MCF 10A (cell line): ENCODE data around the gene TRAPPC12. TPM values are rescaled to one million over a fixed set of nuclear protein-coding genes. Genes with fewer than 3 reads are reported as not detected.

Experiments used
- BruUV-seq: library from RNA; stranded (reverse); fragments of 400-500 nt; replicated peaks from 2 replicates; lab custom pipeline; 2021; lab: Mats Ljungman, UMichigan
- CTCF ChIA-PET: fragments of 300-600 bp; sonication (Branson Sonifier 250); formaldehyde crosslinking; extraction: SDS; loops from one replicate; lab custom pipeline; 2021; ENCODE audit warnings: antibody characterized with exemption, inconsistent platforms; lab: Yijun Ruan, JAX
- POLR2A ChIA-PET: fragments of 300-600, 350-650 bp; sonication (Branson Sonifier 250); formaldehyde crosslinking; extraction: SDS; loops from one replicate; lab custom pipeline; 2020; ENCODE audit warnings: antibody characterized with exemption, inconsistent platforms; lab: Yijun Ruan, JAX
- DNase-seq: peaks from one replicate; pipeline ENCODE4 v3.0.0-alpha.2; 2018; ENCODE audit not compliant: unreplicated experiment
- H3K27ac Mint-ChIP-seq: one replicate; pipeline ENCODE4 v1.8.0; 2022; ENCODE audit warnings: mild to moderate bottlenecking, low read depth, mixed read lengths; ENCODE audit not compliant: unreplicated experiment
- H3K27me3 Mint-ChIP-seq: one replicate; pipeline ENCODE4 v1.8.0; 2022; ENCODE audit warnings: mixed read lengths; ENCODE audit not compliant: insufficient read depth, unreplicated experiment
- H3K36me3 Mint-ChIP-seq: one replicate; pipeline ENCODE4 v1.8.0; 2022; ENCODE audit warnings: mild to moderate bottlenecking, moderate library complexity, mixed read lengths; ENCODE audit not compliant: insufficient read depth, unreplicated experiment
- H3K4me1 Mint-ChIP-seq: one replicate; pipeline ENCODE4 v1.8.0; 2022; ENCODE audit warnings: mixed read lengths; ENCODE audit not compliant: insufficient read depth, unreplicated experiment
- H3K4me3 Mint-ChIP-seq: one replicate; pipeline ENCODE4 v1.8.0; 2022; ENCODE audit warnings: mild to moderate bottlenecking, moderate library complexity, mixed read lengths; ENCODE audit not compliant: unreplicated experiment
- H3K9me3 Mint-ChIP-seq: one replicate; pipeline ENCODE4 v1.8.0; 2022; ENCODE audit warnings: mixed read lengths; ENCODE audit not compliant: unreplicated experiment
- intact Hi-C: fragments of 100-400 bp; cut with micrococcal nuclease; formaldehyde crosslinking; loops from 2 replicates; pipeline ENCODE4 v1.14.1; 2022
- total RNA-seq: library from RNA; stranded (reverse); gene quantifications from 2 replicates; pipeline ENCODE4 v1.2.3, GENCODE V29; 2022
- TF ChIP-seq, protein P1 (sequence below): fragments of 200-600 bp; IDR thresholded peaks from one replicate; pipeline ENCODE4 v1.8.0; 2022; ENCODE audit warnings: antibody characterized with exemption, mild to moderate bottlenecking; ENCODE audit not compliant: unreplicated experiment

Gene TRAPPC12
- total RNA-seq, 1 experiment from 2014 or later, result 84.4 TPM

DNA sequence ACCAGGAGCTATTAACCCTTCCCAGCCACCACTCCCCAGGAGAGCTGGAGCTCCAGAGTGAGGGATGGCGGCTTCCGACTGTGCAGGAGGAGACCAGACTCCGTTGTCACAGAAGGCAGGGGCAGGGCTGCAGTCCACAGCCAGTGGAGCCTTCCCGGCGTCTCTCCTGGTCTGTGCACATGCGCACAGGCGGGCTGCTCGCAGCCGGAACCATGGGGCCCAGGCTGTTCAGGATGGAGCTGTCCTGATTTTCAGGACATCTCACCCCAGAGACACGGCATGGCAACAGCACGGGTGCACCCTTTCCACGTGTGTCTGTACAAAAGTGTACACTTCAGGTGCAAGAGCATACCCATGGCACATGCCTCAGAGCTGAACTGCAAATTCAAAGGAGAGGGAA, 30.7 kb upstream of the TRAPPC12 start:
- no peak overlapping the region for H3K4me3 Mint-ChIP-seq
- intact Hi-C loops, result no loop called here
- no peaks in the 10 kb centered on the region for H3K4me1 Mint-ChIP-seq
- H3K27me3 Mint-ChIP-seq, result no peaks in the 10 kb centered on the region
- CTCF ChIA-PET, result no interaction called here
- H3K9me3 Mint-ChIP-seq, result no peaks in the 10 kb centered on the region
- H3K36me3 Mint-ChIP-seq, result peaks cover 24% of the 10 kb centered on the region
- POLR2A ChIA-PET, result no interaction called here
- H3K27ac Mint-ChIP-seq, result no peak overlapping the region
- no peak for DNase-seq
- TF ChIP-seq, protein P1, sequence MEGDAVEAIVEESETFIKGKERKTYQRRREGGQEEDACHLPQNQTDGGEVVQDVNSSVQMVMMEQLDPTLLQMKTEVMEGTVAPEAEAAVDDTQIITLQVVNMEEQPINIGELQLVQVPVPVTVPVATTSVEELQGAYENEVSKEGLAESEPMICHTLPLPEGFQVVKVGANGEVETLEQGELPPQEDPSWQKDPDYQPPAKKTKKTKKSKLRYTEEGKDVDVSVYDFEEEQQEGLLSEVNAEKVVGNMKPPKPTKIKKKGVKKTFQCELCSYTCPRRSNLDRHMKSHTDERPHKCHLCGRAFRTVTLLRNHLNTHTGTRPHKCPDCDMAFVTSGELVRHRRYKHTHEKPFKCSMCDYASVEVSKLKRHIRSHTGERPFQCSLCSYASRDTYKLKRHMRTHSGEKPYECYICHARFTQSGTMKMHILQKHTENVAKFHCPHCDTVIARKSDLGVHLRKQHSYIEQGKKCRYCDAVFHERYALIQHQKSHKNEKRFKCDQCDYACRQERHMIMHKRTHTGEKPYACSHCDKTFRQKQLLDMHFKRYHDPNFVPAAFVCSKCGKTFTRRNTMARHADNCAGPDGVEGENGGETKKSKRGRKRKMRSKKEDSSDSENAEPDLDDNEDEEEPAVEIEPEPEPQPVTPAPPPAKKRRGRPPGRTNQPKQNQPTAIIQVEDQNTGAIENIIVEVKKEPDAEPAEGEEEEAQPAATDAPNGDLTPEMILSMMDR, result no peak
- BruUV-seq, result no TSS peak

DNA sequence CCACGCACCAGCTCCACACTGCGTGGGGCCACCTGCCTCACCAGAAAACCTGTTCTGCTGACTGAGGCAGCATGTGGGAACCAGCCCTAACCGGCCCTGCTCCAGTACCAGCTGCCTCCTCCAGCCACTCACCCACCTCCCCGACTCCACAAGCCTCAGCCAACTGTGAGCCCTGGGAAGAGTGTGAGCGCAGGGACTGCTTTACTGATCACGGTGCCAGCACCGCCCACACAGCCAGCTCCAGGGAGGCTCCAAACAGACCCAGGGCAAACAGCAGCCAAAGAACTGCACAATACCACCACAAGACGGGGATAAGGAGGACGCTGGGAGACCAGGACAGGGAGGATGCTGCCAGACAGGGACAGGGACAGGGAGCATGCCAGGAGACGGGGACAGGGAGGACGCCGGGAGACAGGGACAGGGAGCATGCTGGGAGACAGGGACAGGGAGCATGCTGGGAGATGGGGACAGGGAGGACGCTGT, 30.2 kb upstream of the TRAPPC12 start:
- Mint-ChIP-seq H3K9me3 (no peaks in the 10 kb centered on the region), H3K27ac (no peak overlapping the region), H3K4me1 (no peaks in the 10 kb centered on the region), H3K27me3 (no peaks in the 10 kb centered on the region), H3K36me3 (peaks cover 24% of the 10 kb centered on the region), H3K4me3 (no peak overlapping the region)
- CTCF ChIA-PET, result no interaction called here
- no TSS peak for BruUV-seq
- intact Hi-C loops, result no loop called here
- TF ChIP-seq, protein P1, result no peak
- no peak for DNase-seq
- POLR2A ChIA-PET, result interaction anchor here (0.6 kb wide), 1 partner anchor 46 kb away, joined by 3 read pairs; no protein-coding TSS in a partner anchor

DNA sequence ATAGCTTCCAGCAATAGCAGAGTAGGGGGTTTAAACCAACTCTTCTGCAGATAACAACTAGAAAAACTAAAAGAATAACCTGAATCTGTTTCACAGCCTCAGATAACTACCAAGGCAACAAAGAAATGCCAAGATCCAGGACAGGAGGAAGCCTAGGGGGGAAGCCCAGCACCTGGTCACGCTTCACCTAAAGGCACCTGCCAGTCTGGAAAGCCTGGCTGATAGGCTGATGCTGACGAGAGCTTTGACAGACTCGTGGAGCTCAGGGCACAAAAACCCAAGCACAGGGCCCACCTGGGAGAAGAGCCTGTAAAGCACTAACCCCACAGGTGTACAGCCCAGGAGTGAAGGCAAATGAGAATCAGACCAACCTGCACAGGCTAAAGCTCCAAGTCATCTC, 24.5 kb upstream of the TRAPPC12 start:
- no peaks in the 10 kb centered on the region for H3K4me1 Mint-ChIP-seq
- CTCF ChIA-PET, result interaction anchor here (0.5 to 0.8 kb wide), 2 partner anchors 17 to 25 kb away, joined by 3 read pairs; no protein-coding TSS in a partner anchor
- H3K27me3 Mint-ChIP-seq, result no peaks in the 10 kb centered on the region
- POLR2A ChIA-PET, result no interaction called here
- BruUV-seq, result no TSS peak
- no peak overlapping the region for H3K27ac Mint-ChIP-seq
- TF ChIP-seq, protein P1, result no peak
- intact Hi-C loops, result no loop called here
- H3K4me3 Mint-ChIP-seq, result no peak overlapping the region
- no peaks in the 10 kb centered on the region for H3K9me3 Mint-ChIP-seq
- DNase-seq, result no peak
- H3K36me3 Mint-ChIP-seq, result peaks cover 8% of the 10 kb centered on the region

DNA sequence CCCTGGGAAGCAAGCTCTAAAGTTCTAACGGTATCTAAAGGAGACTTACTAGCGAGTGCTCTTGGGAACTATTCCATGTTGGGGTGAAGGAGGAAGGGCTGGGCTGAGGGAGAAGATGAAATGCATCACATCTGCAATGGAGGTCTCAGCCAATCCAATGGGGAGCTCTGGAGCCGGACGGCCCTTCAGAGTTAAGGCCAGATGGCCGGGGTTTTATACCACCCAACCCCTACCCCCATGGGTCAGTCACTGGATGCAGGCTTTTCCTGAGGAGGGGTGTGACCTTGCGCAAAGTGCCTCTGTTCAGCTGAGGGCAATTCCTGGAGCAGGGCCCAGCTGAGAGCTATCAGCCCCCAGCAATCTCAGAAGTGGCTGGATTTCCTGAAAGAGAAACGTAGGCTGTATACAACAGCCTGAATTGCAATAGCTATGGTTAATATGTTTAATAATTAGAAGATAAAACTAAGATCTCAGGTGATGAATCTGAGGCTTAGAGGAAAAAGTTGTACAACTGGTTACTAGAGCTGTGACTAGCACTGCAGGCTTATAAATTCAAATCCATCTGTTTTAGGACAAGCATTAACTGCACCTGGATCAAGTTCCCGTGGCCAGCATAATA, 23.4 kb upstream of the TRAPPC12 start:
- ChIA-PET POLR2A (interaction anchor here (0.6 kb wide), 1 partner anchor 16 kb away, joined by 3 read pairs; no protein-coding TSS in a partner anchor), CTCF (interaction anchor here (0.6 kb wide), 1 partner anchor 8 kb away, joined by 3 read pairs; no protein-coding TSS in a partner anchor)
- H3K27me3 Mint-ChIP-seq, result no peaks in the 10 kb centered on the region
- BruUV-seq, result no TSS peak
- H3K36me3 Mint-ChIP-seq, result peaks cover 7% of the 10 kb centered on the region
- H3K27ac Mint-ChIP-seq, result no peak overlapping the region
- DNase-seq, result no peak
- H3K4me3 Mint-ChIP-seq, result no peak overlapping the region
- no peaks in the 10 kb centered on the region for H3K4me1 Mint-ChIP-seq
- no peaks in the 10 kb centered on the region for H3K9me3 Mint-ChIP-seq
- TF ChIP-seq, protein P1, result no peak
- intact Hi-C loops, result no loop called here
